Epithelial cell of proximal tubule (primary cell): ENCODE data around the gene MR1. TPM values are rescaled to one million over a fixed set of nuclear protein-coding genes. Genes with fewer than 3 reads are reported as not detected.
"Not testable (repeated sequence)": the region's sequence is repeated elsewhere in the genome, so short reads cannot be mapped to it uniquely, and the experiment has no call there.

Experiments
- DNase-seq: peaks from one replicate; pipeline ENCODE4 v3.0.0-alpha.2; 2011; ENCODE audit warnings: low read depth
- H3K4me3 ChIP-seq: 2 replicates; pipeline ENCODE4 v1.5.1; 2011; ENCODE audit warnings: low read depth, mild to moderate bottlenecking, low read length
- CTCF ChIP-seq: conservative IDR thresholded peaks from 2 replicates; pipeline ENCODE4 v1.5.1; 2012; ENCODE audit warnings: low read depth, mild to moderate bottlenecking, low read length
- total RNA-seq: library from RNA; depleted of rRNA; stranded (reverse); fragments of >200 nt; gene quantifications from 2 replicates; pipeline ENCODE4 v1.2.3, GENCODE V29; 2015

The MR1 gene
- total RNA-seq, 1 donor from 2014 or later: 0.29 TPM

GRCh38 chr1:181057079-181057478 is 23.3 kb downstream of the MR1 start:
- H3K4me3 ChIP-seq: no peak overlapping the region
- no peak for DNase-seq
- no peak for TF ChIP-seq CTCF

- no peak for DNase-seq
- no peak overlapping the region for H3K4me3 ChIP-seq
- no peak for TF ChIP-seq CTCF
These were observed 25.7 kb downstream of the MR1 start for GRCh38 chr1:181059435-181059834.

GRCh38 chr1:181060066-181060465 is 26.3 kb downstream of the MR1 start:
- TF ChIP-seq CTCF: no peak
- H3K4me3 ChIP-seq: no peak overlapping the region
- DNase-seq: no peak

GRCh38 chr1:181060947-181061346 is 27.2 kb downstream of the MR1 start:
- not testable (repeated sequence) for H3K4me3 ChIP-seq, DNase-seq

- no peak for TF ChIP-seq CTCF
- no peak overlapping the region for H3K4me3 ChIP-seq
- no peak for DNase-seq
These were observed 27.7 kb downstream of the MR1 start for GRCh38 chr1:181061487-181061886.

- DNase-seq: no peak
- TF ChIP-seq CTCF: no peak
- H3K4me3 ChIP-seq: no peak overlapping the region
These were observed 28.4 kb downstream of the MR1 start for GRCh38 chr1:181061891-181062835.

- no peak for TF ChIP-seq CTCF
- no peak for DNase-seq
- no peak overlapping the region for H3K4me3 ChIP-seq
These were observed 29.1 kb downstream of the MR1 start for GRCh38 chr1:181062836-181063428.
